ENCODE measurements around the gene DENND1A.

The DENND1A gene

GRCh38 chr9:123972618-123973017 lies 42.7 kb upstream of the DENND1A start:
- H3K9me3 ChIP-seq: no peaks in the 10 kb centered on the region
- no peaks in the 10 kb centered on the region for H3K4me1 ChIP-seq
- intact Hi-C loops (cut with DNase I; ENCODE audit: low total_unique reads): no loop called here
- DNase-seq: no peak
- TF ChIP-seq CTCF (IDR thresholded peaks at IDR 0.05): no peak
- no peak overlapping the region for H3K4me3 ChIP-seq
- H3K36me3 ChIP-seq: no peaks in the 10 kb centered on the region
- H3K27ac ChIP-seq: no peak overlapping the region
- H3K27me3 ChIP-seq: peaks cover 0 to 22% of the 10 kb centered on the region in 2 donors

- H3K9me3 ChIP-seq: no peaks in the 10 kb centered on the region
- no peak for DNase-seq
- H3K36me3 ChIP-seq: no peaks in the 10 kb centered on the region
- H3K4me3 ChIP-seq: no peak overlapping the region
- no peaks in the 10 kb centered on the region for H3K4me1 ChIP-seq
- intact Hi-C loops (cut with DNase I; ENCODE audit: low total_unique reads): no loop called here
- peaks cover 0 to 26% of the 10 kb centered on the region in 2 donors for H3K27me3 ChIP-seq
- no peak for TF ChIP-seq CTCF (IDR thresholded peaks at IDR 0.05)
- no peak overlapping the region for H3K27ac ChIP-seq
Observed at GRCh38 chr9:123967323-123967722, 37.4 kb upstream of the DENND1A start.

DNA sequence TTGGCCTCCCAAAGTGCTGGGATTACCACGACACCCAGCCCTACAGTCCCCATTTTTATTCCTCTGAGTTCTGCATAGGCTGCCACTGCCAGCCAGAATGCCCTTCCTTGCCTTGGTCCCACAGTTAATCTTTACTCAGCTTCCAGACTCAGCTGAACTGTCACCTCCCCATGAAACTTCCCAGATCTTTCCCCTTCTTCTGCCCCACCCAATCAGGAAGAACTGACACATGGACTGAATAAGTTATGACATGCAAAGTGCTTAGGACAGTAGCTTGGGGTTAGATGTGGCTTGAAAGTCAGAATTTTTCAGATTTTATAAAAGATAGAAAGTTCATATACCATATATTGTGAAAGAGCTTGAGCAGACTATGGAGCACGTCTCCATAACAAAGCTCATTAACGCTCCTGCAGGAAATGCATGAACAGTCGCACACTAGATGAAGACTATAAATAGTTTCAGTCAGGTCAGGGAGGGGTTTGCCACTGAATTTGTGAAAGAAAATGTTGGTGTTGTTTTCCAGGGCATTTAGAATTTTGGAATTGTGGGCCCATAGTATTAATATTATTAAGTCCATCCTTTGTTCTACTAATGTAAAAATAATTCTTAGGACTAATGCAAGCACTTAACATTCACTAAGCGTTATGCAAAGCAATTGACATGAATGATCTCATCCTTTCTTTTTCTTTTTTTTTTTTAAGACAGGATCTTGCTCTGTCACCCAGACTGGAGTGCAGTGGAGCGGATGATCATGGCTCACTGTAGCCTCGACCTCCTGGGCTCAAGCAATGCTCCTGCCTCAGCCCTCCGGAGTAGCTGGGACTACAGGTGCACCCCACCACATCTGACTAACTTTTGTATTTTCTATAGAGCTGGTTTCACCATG lies 36.1 kb upstream of the DENND1A start:
- DNase-seq: no peak
- H3K36me3 ChIP-seq: no peaks in the 10 kb centered on the region
- no peak overlapping the region for H3K4me3 ChIP-seq
- peaks cover 0 to 26% of the 10 kb centered on the region in 2 donors for H3K27me3 ChIP-seq
- intact Hi-C loops (cut with DNase I; ENCODE audit: low total_unique reads): no loop called here
- H3K9me3 ChIP-seq: no peaks in the 10 kb centered on the region
- no peak for TF ChIP-seq CTCF (IDR thresholded peaks at IDR 0.05)
- no peaks in the 10 kb centered on the region for H3K4me1 ChIP-seq
- H3K27ac ChIP-seq: no peak overlapping the region

- intact Hi-C loops (cut with DNase I; ENCODE audit: low total_unique reads): no loop called here
- TF ChIP-seq CTCF (IDR thresholded peaks at IDR 0.05): no peak
Observed at GRCh38 chr9:123964761-123965160, 34.8 kb upstream of the DENND1A start.

GRCh38 chr9:123960965-123961364 lies 31.0 kb upstream of the DENND1A start:
- intact Hi-C loops (cut with DNase I; ENCODE audit: low total_unique reads): no loop called here
- H3K9me3 ChIP-seq: no peaks in the 10 kb centered on the region
- H3K27me3 ChIP-seq: peaks cover 0 to 29% of the 10 kb centered on the region in 2 donors
- H3K27ac ChIP-seq: no peak overlapping the region
- no peak for DNase-seq
- no peak for TF ChIP-seq CTCF (IDR thresholded peaks at IDR 0.05)
- H3K36me3 ChIP-seq: no peaks in the 10 kb centered on the region
- H3K4me3 ChIP-seq: no peak overlapping the region
- no peaks in the 10 kb centered on the region for H3K4me1 ChIP-seq

More at GRCh38 chr9:123964761-123965160, 34.8 kb upstream of the DENND1A start:
- Histone ChIP-seq H3K4me3 (no peak overlapping the region), H3K27ac (no peak overlapping the region), H3K4me1 (no peaks in the 10 kb centered on the region), H3K9me3 (no peaks in the 10 kb centered on the region), H3K36me3 (no peaks in the 10 kb centered on the region), H3K27me3 (peaks cover 0 to 20% of the 10 kb centered on the region in 2 donors)
- DNase-seq: no peak

All from tibial artery (tissue), 4 donors.